AG09319 (cell line): ENCODE results near the gene PCDHGA4.
A peak's percentile ranks its signal among the peaks of the same experiment; 100 is the strongest.

Experiments
- DNase-seq: peaks from one replicate; pipeline ENCODE4 v3.0.0-alpha.2; 2010; ENCODE audit warnings: low read depth; ENCODE audit errors: extremely low read depth
- CTCF ChIP-seq: IDR thresholded peaks from 2 replicates; pipeline ENCODE4 v1.5.1; 2011; ENCODE audit warnings: low read depth, mild to moderate bottlenecking, inconsistent platforms, low read length, moderate library complexity

PCDHGA4 gene

GRCh38 chr5:141355641-141356040 is 820 bp downstream of the PCDHGA4 start:
- TF ChIP-seq CTCF = no peak
- DNase-seq = no peak

- DNase-seq = no peak
- no peak for TF ChIP-seq CTCF
Measured at GRCh38 chr5:141356133-141356532, 1.3 kb downstream of the PCDHGA4 start.

- no peak for DNase-seq
- TF ChIP-seq CTCF = no peak
Measured at GRCh38 chr5:141356950-141357349, 2.1 kb downstream of the PCDHGA4 start.

GRCh38 chr5:141359790-141360426 is 5.1 kb downstream of the PCDHGA4 start, which contains the start of gene PCDHGB2:
Gene PCDHGB2, plus strand, starts transcription at chr5:141359994. Its CDS starts 142 bp downstream, at chr5:141360136.
- no peak for DNase-seq
- TF ChIP-seq CTCF = peak; percentile 29

- TF ChIP-seq CTCF = no peak
- no peak for DNase-seq
Measured at GRCh38 chr5:141360685-141361084, 5.9 kb downstream of the PCDHGA4 start.

GRCh38 chr5:141362719-141363118 is 7.9 kb downstream of the PCDHGA4 start:
- no peak for TF ChIP-seq CTCF

GRCh38 chr5:141363952-141364660 is 9.3 kb downstream of the PCDHGA4 start, which contains the start of gene PCDHGA5:
Gene PCDHGA5, plus strand, starts transcription at chr5:141364162. Its CDS starts 169 bp downstream, at chr5:141364331.
- TF ChIP-seq CTCF = no peak; the same call in 1 of the 2 replicates
- no peak for DNase-seq

More at GRCh38 chr5:141362719-141363118, 7.9 kb downstream of the PCDHGA4 start:
- DNase-seq = no peak
